Activated CD4-positive, alpha-beta memory T cell treated with anti-CD3 and anti-CD28 coated beads, Interleukin-2, amount 10 ng/mL, durations not matched to agents 7 days and 5 days (primary cell): Measurements from ENCODE around the gene MKLN1. TPM values are rescaled to one million over a fixed set of nuclear protein-coding genes. Genes with fewer than 3 reads are reported as not detected.

Experiments used
- CTCF ChIA-PET: fragments of 350-600 bp; sonication (Branson Sonifier 250); formaldehyde crosslinking; loops from one replicate; lab custom pipeline; 2021; ENCODE audit warnings: antibody characterized with exemption, inconsistent platforms; lab: Charles Lee
- POLR2A ChIA-PET: fragments of 350-600 bp; sonication (Branson Sonifier 250); formaldehyde crosslinking; loops from one replicate; lab custom pipeline; 2021; ENCODE audit warnings: antibody characterized with exemption; lab: Charles Lee
- DNase-seq: peaks from one replicate; pipeline ENCODE4 v3.0.0-alpha.2; 2020
- H3K27ac Mint-ChIP-seq: one replicate; pipeline ENCODE4 v1.8.0; 2021; ENCODE audit warnings: mild to moderate bottlenecking, mixed read lengths
- H3K27me3 Mint-ChIP-seq: one replicate; pipeline ENCODE4 v1.8.0; 2021; ENCODE audit warnings: mixed read lengths
- H3K36me3 Mint-ChIP-seq: one replicate; pipeline ENCODE4 v1.8.0; 2021; ENCODE audit warnings: low read depth, mixed read lengths
- H3K4me1 Mint-ChIP-seq: one replicate; pipeline ENCODE4 v1.8.0; 2021; ENCODE audit warnings: mixed read lengths
- H3K4me3 Mint-ChIP-seq: one replicate; pipeline ENCODE4 v1.8.0; 2021; ENCODE audit warnings: mild to moderate bottlenecking, mixed read lengths
- H3K9me3 Mint-ChIP-seq: one replicate; pipeline ENCODE4 v1.8.0; 2021; ENCODE audit warnings: mixed read lengths
- total RNA-seq, 2 experiments: library from RNA; stranded (reverse); gene quantifications; one replicate each; pipeline ENCODE4 v1.2.3, GENCODE V29; 2021

The MKLN1 gene
- total RNA-seq, 2 experiments from 2014 or later: 35.9 to 37.3 TPM

- no peak for DNase-seq
- no peaks in the 10 kb centered on the region for H3K27me3 Mint-ChIP-seq
- CTCF ChIA-PET: no interaction called here
- peaks cover 21% of the 10 kb centered on the region for H3K36me3 Mint-ChIP-seq
- H3K9me3 Mint-ChIP-seq: no peaks in the 10 kb centered on the region
- POLR2A ChIA-PET: no interaction called here
- H3K27ac Mint-ChIP-seq: no peak overlapping the region
- H3K4me1 Mint-ChIP-seq: peaks cover 13% of the 10 kb centered on the region
- no peak overlapping the region for H3K4me3 Mint-ChIP-seq
These were observed 60.5 kb downstream of the MKLN1 start for GRCh38 chr7:131388126-131388525.

- no peaks in the 10 kb centered on the region for H3K9me3 Mint-ChIP-seq
- H3K4me1 Mint-ChIP-seq: peaks cover 6% of the 10 kb centered on the region
- H3K27ac Mint-ChIP-seq: no peak overlapping the region
- ChIA-PET POLR2A (no interaction called here), CTCF (no interaction called here)
- no peaks in the 10 kb centered on the region for H3K27me3 Mint-ChIP-seq
- peaks cover 16% of the 10 kb centered on the region for H3K36me3 Mint-ChIP-seq
- no peak for DNase-seq
- no peak overlapping the region for H3K4me3 Mint-ChIP-seq
These were observed 62.6 kb downstream of the MKLN1 start for GRCh38 chr7:131390275-131390674.

GRCh38 chr7:131391145-131391544 lies 63.5 kb downstream of the MKLN1 start:
- POLR2A ChIA-PET: no interaction called here

DNA sequence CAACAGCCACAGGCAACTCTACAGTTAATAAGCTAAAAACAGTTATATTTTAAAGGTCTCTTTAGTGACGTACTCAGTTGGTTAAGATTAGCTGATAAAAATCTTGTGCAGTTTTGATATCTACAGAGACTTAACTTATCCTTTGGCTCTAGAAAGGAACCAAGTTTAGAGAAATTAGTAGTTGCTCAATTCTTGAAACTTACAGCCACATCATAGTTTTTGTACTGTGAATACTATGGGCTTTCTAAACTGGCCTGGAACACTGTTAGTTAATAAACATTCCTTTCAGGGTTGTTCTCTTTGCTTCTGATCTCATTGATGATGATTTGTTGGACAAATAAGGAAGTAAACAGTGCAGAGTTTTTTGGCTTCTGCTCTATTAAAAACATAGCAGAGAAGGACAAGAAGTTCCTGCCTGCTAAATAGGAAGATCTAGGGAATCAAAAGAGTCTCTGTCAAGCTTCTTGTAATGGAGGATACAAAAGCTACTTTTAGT lies 73.1 kb downstream of the MKLN1 start:
- ChIA-PET POLR2A (interaction anchor here (0.6 kb wide), 2 partner anchors 215 to 273 kb away, joined by 3 read pairs; no protein-coding TSS in a partner anchor), CTCF (interaction anchor here (0.9 to 1.4 kb wide), 2 partner anchors 18 to 22 kb away, joined by 3 read pairs; no protein-coding TSS in a partner anchor)
- Mint-ChIP-seq H3K4me1 (peaks cover 3% of the 10 kb centered on the region), H3K9me3 (peaks cover 8% of the 10 kb centered on the region), H3K27ac (no peak overlapping the region), H3K27me3 (no peaks in the 10 kb centered on the region), H3K36me3 (peaks cover 49% of the 10 kb centered on the region), H3K4me3 (no peak overlapping the region)
- no peak for DNase-seq

More at GRCh38 chr7:131391145-131391544, 63.5 kb downstream of the MKLN1 start:
- H3K4me1 Mint-ChIP-seq: peaks cover 6% of the 10 kb centered on the region
- H3K27me3 Mint-ChIP-seq: no peaks in the 10 kb centered on the region
- no peaks in the 10 kb centered on the region for H3K9me3 Mint-ChIP-seq
- DNase-seq: no peak
- H3K4me3 Mint-ChIP-seq: no peak overlapping the region
- H3K27ac Mint-ChIP-seq: no peak overlapping the region
- CTCF ChIA-PET: interaction anchor here (1.2 kb wide), 1 partner anchor 53 kb away, joined by 3 read pairs; no protein-coding TSS in a partner anchor
- H3K36me3 Mint-ChIP-seq: peaks cover 16% of the 10 kb centered on the region

- H3K9me3 Mint-ChIP-seq: peaks cover 8% of the 10 kb centered on the region
- POLR2A ChIA-PET: interaction anchor here (0.6 kb wide), 1 partner anchor 216 kb away, joined by 3 read pairs; no protein-coding TSS in a partner anchor
These were observed 73.5 kb downstream of the MKLN1 start for GRCh38 chr7:131401194-131401593.

GRCh38 chr7:131403322-131403721 lies 75.6 kb downstream of the MKLN1 start:
- Mint-ChIP-seq H3K27me3 (no peaks in the 10 kb centered on the region), H3K36me3 (peaks cover 50% of the 10 kb centered on the region), H3K9me3 (peaks cover 8% of the 10 kb centered on the region), H3K4me1 (peaks cover 3% of the 10 kb centered on the region), H3K27ac (no peak overlapping the region), H3K4me3 (no peak overlapping the region)
- ChIA-PET POLR2A (no interaction called here), CTCF (no interaction called here)
- DNase-seq: no peak

More at GRCh38 chr7:131401194-131401593, 73.5 kb downstream of the MKLN1 start:
- Mint-ChIP-seq H3K27me3 (no peaks in the 10 kb centered on the region), H3K4me1 (peaks cover 3% of the 10 kb centered on the region), H3K27ac (no peak overlapping the region), H3K4me3 (no peak overlapping the region), H3K36me3 (peaks cover 49% of the 10 kb centered on the region)
- DNase-seq: no peak
- CTCF ChIA-PET: interaction anchor here (0.9 kb wide), 1 partner anchor 19 kb away, joined by 3 read pairs; no protein-coding TSS in a partner anchor

DNA sequence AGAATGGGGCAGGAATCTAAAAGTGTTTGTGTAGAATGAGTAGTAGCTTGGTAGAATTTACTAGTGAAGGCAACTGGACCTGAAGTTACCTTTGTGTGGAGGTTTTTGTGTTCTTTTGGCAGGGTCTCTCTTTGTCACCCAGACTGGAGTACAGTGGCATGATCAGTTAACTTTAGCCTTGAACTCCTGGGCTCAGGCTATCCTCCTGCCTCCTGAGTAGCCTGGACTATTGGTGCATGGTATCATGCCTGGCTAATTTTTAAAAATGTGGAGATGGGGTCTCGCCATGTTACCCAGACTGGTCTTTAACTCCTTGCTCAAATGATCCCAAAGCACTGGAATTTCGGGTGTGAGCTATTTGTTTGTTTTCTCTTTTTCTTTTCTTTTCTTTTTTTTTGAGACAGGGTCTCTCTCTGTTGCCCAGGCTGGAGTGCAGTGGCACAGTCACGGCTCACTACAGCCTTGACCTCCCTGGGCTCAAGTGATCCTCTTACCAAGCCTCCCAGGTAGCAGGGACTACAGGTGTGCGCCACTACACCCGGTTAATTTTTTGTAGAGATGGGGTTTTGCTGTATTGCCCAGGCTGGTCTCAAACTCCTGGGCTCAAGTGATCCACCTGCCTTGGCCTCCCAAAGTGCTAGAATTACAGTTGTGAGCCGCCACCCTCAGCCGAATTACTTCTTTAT lies 76.7 kb downstream of the MKLN1 start:
- H3K4me3 Mint-ChIP-seq: no peak overlapping the region
- no peaks in the 10 kb centered on the region for H3K27me3 Mint-ChIP-seq
- CTCF ChIA-PET: interaction anchor here (0.6 kb wide), 1 partner anchor 347 kb away, joined by 3 read pairs; no protein-coding TSS in a partner anchor
- DNase-seq: no peak
- H3K4me1 Mint-ChIP-seq: peaks cover 3% of the 10 kb centered on the region
- peaks cover 49% of the 10 kb centered on the region for H3K36me3 Mint-ChIP-seq
- POLR2A ChIA-PET: no interaction called here
- H3K9me3 Mint-ChIP-seq: peaks cover 8% of the 10 kb centered on the region
- no peak overlapping the region for H3K27ac Mint-ChIP-seq

DNA sequence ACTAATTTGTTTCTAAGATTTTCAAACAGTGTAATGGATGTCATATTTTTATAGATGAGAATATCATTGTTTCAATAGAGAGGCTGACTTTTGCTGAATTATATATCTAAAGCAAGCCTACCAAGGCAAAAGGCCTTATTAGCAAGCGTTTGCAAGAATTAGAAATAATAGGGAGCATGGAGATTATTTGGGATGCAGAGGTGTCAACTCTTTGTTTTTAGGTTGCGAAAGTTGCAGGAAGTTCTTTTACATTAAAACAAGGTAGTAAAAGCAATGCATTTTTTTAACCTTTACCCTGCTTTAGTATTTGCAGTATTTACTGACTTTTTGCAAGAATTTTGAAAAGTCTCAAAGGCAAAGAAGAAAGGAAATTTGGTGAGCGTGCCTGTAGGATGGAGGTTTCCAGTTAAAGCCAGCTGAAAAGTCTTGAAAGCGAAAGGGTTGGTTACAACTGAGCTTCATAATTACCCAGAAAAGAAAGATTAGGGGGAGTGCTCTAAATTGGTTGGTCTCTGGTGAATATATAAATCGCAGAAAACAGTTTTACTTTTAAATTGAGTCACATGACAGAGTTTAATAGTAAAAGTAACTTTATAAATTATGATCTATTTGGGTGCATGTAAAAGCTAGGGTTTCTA lies 81.6 kb downstream of the MKLN1 start:
- Mint-ChIP-seq H3K27me3 (no peaks in the 10 kb centered on the region), H3K27ac (no peak overlapping the region), H3K9me3 (no peaks in the 10 kb centered on the region), H3K4me3 (no peak overlapping the region), H3K36me3 (peaks cover 30% of the 10 kb centered on the region), H3K4me1 (no peaks in the 10 kb centered on the region)
- POLR2A ChIA-PET: no interaction called here
- no peak for DNase-seq
- CTCF ChIA-PET: interaction anchor here (0.5 to 0.9 kb wide), 2 partner anchors 30 to 340 kb away, joined by 3 to 4 read pairs; no protein-coding TSS in a partner anchor

DNA sequence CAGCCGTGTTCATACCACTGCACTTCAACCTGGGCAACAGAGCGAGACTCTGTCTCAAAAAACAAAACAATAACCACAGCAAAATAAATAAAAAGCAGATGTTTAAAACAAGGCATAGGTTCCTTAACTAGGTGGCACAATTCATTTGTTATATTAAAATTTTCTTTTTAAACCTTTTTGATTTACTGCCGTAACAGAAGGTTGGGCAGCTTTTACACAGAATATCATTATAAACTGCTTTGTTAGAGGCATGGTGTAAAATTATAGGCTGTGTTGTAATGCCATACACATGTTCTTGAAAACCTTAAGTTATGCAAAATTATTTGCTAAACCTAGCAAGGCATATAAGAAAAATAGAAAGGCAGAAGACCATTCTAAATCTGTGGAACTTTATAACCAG lies 84.4 kb downstream of the MKLN1 start:
- no peak for DNase-seq
- Mint-ChIP-seq H3K9me3 (no peaks in the 10 kb centered on the region), H3K36me3 (peaks cover 28% of the 10 kb centered on the region), H3K4me3 (no peak overlapping the region), H3K27ac (no peak overlapping the region), H3K4me1 (no peaks in the 10 kb centered on the region), H3K27me3 (no peaks in the 10 kb centered on the region)
- ChIA-PET POLR2A (no interaction called here), CTCF (interaction anchor here (0.7 to 1.8 kb wide), 2 partner anchors 33 to 372 kb away, joined by 3 to 4 read pairs; no protein-coding TSS in a partner anchor)

DNA sequence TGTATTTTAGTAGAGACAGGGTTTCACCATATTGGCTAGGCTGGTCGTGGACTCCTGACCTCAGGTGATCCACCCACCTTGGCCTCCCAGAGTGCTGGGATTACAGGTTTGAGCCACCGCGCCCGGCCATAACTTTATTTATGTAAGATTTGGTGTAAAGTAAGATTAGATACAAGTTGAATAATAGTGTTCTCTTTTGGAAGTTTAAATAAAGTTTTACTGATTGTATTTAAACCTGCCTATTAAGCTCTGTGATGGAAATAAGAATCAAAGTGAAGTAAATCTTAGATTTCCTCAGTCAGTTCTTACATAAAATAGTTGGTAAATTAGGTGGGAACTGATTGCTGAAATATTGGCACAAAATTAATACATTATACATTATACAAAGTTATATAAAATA lies 86.0 kb downstream of the MKLN1 start:
- Mint-ChIP-seq H3K9me3 (no peaks in the 10 kb centered on the region), H3K27me3 (no peaks in the 10 kb centered on the region), H3K27ac (no peak overlapping the region), H3K4me1 (no peaks in the 10 kb centered on the region), H3K4me3 (no peak overlapping the region), H3K36me3 (peaks cover 32% of the 10 kb centered on the region)
- ChIA-PET POLR2A (no interaction called here), CTCF (interaction anchor here (1.8 kb wide), 1 partner anchor 374 kb away, joined by 4 read pairs; no protein-coding TSS in a partner anchor)
- DNase-seq: no peak

DNA sequence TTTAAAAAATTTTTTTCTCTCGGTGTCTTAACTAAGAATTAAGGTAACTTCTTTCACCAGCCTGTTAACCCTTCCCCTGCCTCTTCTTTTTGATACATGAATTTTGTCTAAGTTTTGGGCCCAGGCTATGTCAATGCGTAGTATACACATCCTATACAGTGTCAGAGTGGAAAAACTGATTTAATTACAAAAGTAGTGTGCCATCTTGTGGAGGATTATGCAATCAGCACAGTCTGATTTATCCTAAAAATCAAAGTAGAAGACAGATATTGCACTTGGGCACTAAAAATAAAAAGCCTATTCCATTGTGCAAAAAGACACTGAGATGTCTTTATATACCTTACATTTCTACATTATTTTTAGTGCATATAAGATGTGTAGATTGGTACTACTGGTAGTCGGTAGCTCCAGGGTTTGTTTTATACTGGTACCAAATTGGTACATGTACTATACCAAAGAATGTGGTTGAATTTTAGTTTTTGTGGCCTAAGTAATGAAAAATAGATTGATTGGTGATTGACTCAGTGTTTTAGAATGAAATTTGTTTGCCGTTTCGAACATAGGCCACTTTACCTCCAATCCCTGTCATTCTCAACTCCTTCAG lies 96.6 kb downstream of the MKLN1 start:
- H3K9me3 Mint-ChIP-seq: no peaks in the 10 kb centered on the region
- no peak for DNase-seq
- H3K4me3 Mint-ChIP-seq: no peak overlapping the region
- ChIA-PET POLR2A (interaction anchor here (0.9 kb wide), 1 partner anchor 318 kb away, joined by 3 read pairs; no protein-coding TSS in a partner anchor), CTCF (interaction anchor here (0.6 to 2.4 kb wide), 3 partner anchors 96 to 362 kb away, joined by 3 to 15 read pairs (median 3); partner anchors contain the start of gene MKLN1)
- H3K4me1 Mint-ChIP-seq: peaks cover 2% of the 10 kb centered on the region
- no peaks in the 10 kb centered on the region for H3K27me3 Mint-ChIP-seq
- peaks cover 12% of the 10 kb centered on the region for H3K36me3 Mint-ChIP-seq
- no peak overlapping the region for H3K27ac Mint-ChIP-seq

DNA sequence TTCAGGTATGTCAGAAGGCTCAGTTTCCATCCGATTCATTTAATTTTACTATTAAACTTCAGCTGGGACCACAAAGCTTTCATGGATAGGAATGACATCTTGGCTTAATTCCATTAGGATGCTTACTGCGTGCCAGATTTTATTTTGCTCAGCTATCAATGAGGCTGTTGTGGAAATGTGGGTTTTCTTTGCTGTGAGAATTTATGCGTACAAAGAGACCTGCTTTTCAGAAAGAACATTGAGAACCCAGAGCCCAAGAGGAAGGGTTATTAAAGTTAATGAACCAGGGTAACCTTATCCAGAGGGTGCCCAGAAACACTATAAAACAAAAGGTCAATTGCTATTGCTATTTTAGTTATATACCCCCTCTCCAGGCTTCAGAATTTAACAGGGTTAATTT lies 98.3 kb downstream of the MKLN1 start:
- POLR2A ChIA-PET: no interaction called here
- CTCF ChIA-PET: no interaction called here
- Mint-ChIP-seq H3K4me3 (no peak overlapping the region), H3K27me3 (no peaks in the 10 kb centered on the region), H3K36me3 (peaks cover 9% of the 10 kb centered on the region), H3K9me3 (no peaks in the 10 kb centered on the region), H3K4me1 (peaks cover 2% of the 10 kb centered on the region), H3K27ac (no peak overlapping the region)
- no peak for DNase-seq
